Measurements from ENCODE around the gene FAM162A. TPM values are rescaled to one million over a fixed set of nuclear protein-coding genes. Genes with fewer than 3 reads are reported as not detected.

Gene FAM162A
- total and polyA plus RNA-seq, 9 of the 15 experiments (the other 6 are each of a cell fraction or from before 2014, with no cell fraction given), result 37.5 to 211 (median 101) TPM

DNA sequence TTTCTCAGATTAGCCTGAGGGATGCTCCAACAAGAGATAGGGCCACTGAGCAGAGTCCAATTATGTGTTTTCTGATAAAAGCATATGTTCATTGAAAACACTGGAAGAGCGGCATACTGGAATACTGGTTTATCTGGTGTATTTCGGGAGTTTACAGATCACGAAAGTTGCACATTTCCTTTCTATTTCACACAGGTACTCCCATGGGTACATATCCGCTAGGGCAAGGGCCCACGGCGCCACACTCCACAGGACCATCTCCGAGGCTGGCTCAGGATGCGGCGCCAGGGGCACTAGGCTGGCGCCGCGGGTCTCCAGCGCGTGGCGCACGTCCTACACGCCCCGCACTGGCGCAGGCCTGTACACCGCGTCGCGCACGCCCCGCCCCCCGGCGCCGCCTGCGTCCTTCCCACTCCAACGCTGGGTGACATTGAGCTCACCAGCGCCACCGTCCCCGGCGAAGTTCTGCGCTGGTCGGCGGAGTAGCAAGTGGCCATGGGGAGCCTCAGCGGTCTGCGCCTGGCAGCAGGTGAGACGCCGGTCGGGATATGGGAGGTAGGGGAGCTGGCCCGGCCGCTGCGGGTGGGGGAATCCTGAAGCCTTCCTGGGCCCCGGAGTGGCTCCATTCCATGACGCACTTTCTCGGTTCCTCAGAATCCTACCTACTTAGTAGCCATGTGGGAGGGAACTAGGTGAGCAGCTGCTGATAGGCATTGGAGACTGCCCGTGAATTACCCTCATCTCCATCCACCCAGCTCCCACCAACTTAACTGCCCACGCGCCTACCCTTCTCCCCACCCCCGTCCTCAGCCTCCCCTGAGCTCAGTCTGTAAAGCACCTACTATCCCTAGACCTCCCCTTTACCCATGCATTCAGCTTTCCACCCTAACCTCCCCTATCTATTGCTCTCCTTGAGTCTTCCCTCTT, at the start of gene FAM162A (continued):
- TF ChIP-seq FOS (IDR thresholded peaks at IDR 0.05; ENCODE audit: extremely low read depth, insufficient read length), result no peak
- peak; percentile 60; the same call in 1 of the 2 replicates for TF ChIP-seq EGR1 (conservative IDR thresholded peaks at IDR 0.05)
- TF ChIP-seq POLR2B (IDR thresholded peaks at IDR 0.05; ENCODE audit: low read depth, partially characterized antibody), result peak; percentile 51
- 0 out of 2 replicates have a peak, but pooled peaks have one; percentile 34 for TF ChIP-seq NR3C1 (CRISPR knock-in tag; IDR thresholded peaks at IDR 0.05)
- TF ChIP-seq CBX5 (IDR thresholded peaks at IDR 0.05; ENCODE audit: borderline replicate concordance, low read depth), result 0 out of 2 replicates have a peak, but pooled peaks have one; percentile 28
- TF ChIP-seq IFI16 (CRISPR knock-in tag; IDR thresholded peaks at IDR 0.05), result no peak
- TF ChIP-seq, protein P1, sequence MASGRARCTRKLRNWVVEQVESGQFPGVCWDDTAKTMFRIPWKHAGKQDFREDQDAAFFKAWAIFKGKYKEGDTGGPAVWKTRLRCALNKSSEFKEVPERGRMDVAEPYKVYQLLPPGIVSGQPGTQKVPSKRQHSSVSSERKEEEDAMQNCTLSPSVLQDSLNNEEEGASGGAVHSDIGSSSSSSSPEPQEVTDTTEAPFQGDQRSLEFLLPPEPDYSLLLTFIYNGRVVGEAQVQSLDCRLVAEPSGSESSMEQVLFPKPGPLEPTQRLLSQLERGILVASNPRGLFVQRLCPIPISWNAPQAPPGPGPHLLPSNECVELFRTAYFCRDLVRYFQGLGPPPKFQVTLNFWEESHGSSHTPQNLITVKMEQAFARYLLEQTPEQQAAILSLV (tag; IDR thresholded peaks at IDR 0.05), result no peak
- TF ChIP-seq, protein P2, sequence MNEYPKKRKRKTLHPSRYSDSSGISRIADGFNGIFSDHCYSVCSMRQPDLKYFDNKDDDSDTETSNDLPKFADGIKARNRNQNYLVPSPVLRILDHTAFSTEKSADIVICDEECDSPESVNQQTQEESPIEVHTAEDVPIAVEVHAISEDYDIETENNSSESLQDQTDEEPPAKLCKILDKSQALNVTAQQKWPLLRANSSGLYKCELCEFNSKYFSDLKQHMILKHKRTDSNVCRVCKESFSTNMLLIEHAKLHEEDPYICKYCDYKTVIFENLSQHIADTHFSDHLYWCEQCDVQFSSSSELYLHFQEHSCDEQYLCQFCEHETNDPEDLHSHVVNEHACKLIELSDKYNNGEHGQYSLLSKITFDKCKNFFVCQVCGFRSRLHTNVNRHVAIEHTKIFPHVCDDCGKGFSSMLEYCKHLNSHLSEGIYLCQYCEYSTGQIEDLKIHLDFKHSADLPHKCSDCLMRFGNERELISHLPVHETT (CRISPR knock-in tag; conservative IDR thresholded peaks at IDR 0.05 in 1 of 2, IDR thresholded peaks at IDR 0.05 in 1 of 2), result no peak
- TF ChIP-seq, protein P3, sequence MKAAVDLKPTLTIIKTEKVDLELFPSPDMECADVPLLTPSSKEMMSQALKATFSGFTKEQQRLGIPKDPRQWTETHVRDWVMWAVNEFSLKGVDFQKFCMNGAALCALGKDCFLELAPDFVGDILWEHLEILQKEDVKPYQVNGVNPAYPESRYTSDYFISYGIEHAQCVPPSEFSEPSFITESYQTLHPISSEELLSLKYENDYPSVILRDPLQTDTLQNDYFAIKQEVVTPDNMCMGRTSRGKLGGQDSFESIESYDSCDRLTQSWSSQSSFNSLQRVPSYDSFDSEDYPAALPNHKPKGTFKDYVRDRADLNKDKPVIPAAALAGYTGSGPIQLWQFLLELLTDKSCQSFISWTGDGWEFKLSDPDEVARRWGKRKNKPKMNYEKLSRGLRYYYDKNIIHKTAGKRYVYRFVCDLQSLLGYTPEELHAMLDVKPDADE (conservative IDR thresholded peaks at IDR 0.05; ENCODE audit: control insufficient read depth, low read depth, low read length), result peak; percentile 51
- TF ChIP-seq RBBP5 (IDR thresholded peaks at IDR 0.05; ENCODE audit: borderline replicate concordance, insufficient read depth, low read length, poor library complexity, severe bottlenecking), result peak; percentile 44
- TF ChIP-seq NR2C2 (CRISPR knock-in tag; IDR thresholded peaks at IDR 0.05), result 0 out of 2 replicates have a peak, but pooled peaks have one; percentile 54
- TF ChIP-seq NR2C2 (tag; IDR thresholded peaks at IDR 0.05), result no peak; the same call in 1 of the 2 replicates
- TF ChIP-seq HNRNPLL (IDR thresholded peaks at IDR 0.05; ENCODE audit: low read depth, low read length, poor library complexity, severe bottlenecking), result peak; percentile 80
- peak; percentile 43 for TF ChIP-seq FIP1L1 (IDR thresholded peaks at IDR 0.05; ENCODE audit: low read depth, low read length, poor library complexity, severe bottlenecking)
- TF ChIP-seq, protein P4, sequence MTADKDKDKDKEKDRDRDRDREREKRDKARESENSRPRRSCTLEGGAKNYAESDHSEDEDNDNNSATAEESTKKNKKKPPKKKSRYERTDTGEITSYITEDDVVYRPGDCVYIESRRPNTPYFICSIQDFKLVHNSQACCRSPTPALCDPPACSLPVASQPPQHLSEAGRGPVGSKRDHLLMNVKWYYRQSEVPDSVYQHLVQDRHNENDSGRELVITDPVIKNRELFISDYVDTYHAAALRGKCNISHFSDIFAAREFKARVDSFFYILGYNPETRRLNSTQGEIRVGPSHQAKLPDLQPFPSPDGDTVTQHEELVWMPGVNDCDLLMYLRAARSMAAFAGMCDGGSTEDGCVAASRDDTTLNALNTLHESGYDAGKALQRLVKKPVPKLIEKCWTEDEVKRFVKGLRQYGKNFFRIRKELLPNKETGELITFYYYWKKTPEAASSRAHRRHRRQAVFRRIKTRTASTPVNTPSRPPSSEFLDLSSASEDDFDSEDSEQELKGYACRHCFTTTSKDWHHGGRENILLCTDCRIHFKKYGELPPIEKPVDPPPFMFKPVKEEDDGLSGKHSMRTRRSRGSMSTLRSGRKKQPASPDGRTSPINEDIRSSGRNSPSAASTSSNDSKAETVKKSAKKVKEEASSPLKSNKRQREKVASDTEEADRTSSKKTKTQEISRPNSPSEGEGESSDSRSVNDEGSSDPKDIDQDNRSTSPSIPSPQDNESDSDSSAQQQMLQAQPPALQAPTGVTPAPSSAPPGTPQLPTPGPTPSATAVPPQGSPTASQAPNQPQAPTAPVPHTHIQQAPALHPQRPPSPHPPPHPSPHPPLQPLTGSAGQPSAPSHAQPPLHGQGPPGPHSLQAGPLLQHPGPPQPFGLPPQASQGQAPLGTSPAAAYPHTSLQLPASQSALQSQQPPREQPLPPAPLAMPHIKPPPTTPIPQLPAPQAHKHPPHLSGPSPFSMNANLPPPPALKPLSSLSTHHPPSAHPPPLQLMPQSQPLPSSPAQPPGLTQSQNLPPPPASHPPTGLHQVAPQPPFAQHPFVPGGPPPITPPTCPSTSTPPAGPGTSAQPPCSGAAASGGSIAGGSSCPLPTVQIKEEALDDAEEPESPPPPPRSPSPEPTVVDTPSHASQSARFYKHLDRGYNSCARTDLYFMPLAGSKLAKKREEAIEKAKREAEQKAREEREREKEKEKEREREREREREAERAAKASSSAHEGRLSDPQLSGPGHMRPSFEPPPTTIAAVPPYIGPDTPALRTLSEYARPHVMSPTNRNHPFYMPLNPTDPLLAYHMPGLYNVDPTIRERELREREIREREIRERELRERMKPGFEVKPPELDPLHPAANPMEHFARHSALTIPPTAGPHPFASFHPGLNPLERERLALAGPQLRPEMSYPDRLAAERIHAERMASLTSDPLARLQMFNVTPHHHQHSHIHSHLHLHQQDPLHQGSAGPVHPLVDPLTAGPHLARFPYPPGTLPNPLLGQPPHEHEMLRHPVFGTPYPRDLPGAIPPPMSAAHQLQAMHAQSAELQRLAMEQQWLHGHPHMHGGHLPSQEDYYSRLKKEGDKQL (CRISPR knock-in tag; IDR thresholded peaks at IDR 0.05; ENCODE audit: borderline replicate concordance), result no peak

All from K562 (cell line).